D721Med (cell line): ENCODE data around the gene ZFP36.

Source experiments
- DNase-seq: peaks from one replicate; pipeline ENCODE4 v3.0.0; 2011; ENCODE audit warnings: low spot score; ENCODE audit not compliant: insufficient read length
- FAIRE-seq: peaks from 2 replicates; lab custom pipeline; 2011; peaks lifted over from hg19 to GRCh38; lab: Jason Lieb, UNC
- CTCF ChIP-seq: IDR thresholded peaks from 2 replicates; pipeline ENCODE4 v1.5.1; 2012; ENCODE audit warnings: mild to moderate bottlenecking, control low read depth; ENCODE audit not compliant: insufficient read depth; ENCODE audit errors: missing control alignments

The ZFP36 gene

GRCh38 chr19:39397360-39398296 is 9.0 kb upstream of the ZFP36 start:
- peak; percentile 92 for TF ChIP-seq CTCF
- DNase-seq (peak; percentile 96), FAIRE-seq (no peak)

- DNase-seq (no peak), FAIRE-seq (no peak)
- TF ChIP-seq CTCF = no peak
Measured at GRCh38 chr19:39398297-39398864, 8.3 kb upstream of the ZFP36 start.

DNA sequence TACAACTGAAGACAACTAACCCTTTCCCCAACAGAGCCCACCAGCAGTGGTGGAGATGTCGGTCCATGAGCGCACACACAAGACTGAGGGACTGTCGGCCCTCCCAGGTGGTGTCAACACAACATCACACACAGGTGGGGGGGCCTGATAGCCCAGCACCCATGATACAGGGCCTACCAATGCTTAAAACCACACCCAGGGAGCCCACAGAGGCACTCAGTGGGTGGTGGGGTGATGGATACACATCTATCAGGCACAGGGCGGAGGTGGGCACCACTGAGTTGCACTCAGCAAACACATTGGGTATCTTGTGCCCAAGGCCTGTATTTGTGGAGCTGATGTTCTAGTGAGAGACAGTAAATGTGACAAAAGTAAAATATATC is 7.0 kb upstream of the ZFP36 start:
- DNase-seq (no peak), FAIRE-seq (no peak)
- no peak for TF ChIP-seq CTCF

DNA sequence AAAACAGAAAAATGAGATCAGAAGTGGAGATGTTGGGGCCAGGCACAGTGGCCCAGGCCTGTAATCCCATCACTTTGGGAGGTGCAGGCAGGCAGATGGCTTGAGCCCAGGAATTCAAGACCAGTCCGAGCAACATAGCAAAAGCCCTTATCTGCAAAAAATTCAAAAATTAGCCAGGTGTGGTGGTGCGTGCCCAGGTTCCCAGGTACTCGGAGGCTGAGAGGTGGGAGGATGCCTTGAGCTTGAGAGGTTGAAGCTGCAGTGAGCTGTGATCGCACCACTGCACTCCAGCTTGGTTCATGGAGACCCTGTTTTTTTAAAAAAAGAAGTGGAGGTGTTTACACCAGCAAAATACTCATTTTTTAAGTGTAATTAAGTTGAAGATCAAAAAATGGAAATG is 6.6 kb upstream of the ZFP36 start:
- no peak for FAIRE-seq

GRCh38 chr19:39401070-39401548 is 5.5 kb upstream of the ZFP36 start:
- DNase-seq = no peak
- FAIRE-seq = no peak
- TF ChIP-seq CTCF = no peak

More for the DNA sequence above, 6.6 kb upstream of the ZFP36 start:
- TF ChIP-seq CTCF = no peak
- DNase-seq = no peak

DNA sequence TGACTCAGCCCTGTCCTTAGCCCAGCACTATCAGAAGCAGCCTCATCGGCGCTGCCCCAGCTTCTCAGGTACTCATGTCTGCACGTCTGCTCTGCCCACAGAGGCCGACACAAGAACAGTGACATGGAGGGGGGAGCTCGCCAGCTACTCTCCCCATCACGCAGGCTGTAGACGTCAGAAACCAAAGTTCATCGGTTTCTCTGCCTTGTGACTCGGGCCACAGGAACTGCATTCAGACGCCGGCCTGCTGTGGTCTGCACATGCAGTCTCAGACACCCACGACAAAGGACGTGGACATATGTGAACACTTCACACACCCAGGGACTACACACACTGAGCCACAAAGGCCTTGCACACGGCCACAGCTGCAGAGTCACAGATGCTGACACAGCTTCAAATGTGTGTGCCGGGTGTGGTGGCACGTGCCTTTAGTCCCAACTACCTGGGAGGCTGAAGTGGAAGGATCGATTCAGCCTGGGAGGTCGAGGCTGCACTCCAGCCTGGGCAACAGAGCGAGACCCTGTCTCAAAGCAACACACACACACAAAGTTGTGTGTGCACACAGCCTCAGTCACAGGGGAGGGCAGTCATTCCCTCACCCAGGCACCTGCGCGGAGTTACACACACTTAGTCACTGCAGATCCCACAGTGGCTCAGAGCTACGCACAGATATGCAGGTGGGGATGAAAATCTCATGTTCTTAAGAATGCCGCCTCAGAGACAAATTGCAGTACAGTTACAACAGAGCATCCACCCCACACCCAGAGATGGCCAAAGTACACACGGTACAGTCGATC is 4.9 kb upstream of the ZFP36 start:
- no peak for DNase-seq
- no peak for TF ChIP-seq CTCF
- FAIRE-seq = no peak
